ENCODE results near the gene PSMD2.

- TF ChIP-seq RFX5 (IDR thresholded peaks at IDR 0.05; ENCODE audit: borderline replicate concordance, low read depth, low read length) (no peak), EGR1 (IDR thresholded peaks at IDR 0.05; ENCODE audit: borderline replicate concordance, low read depth, low read length) (no peak), CTCF (IDR thresholded peaks at IDR 0.05; ENCODE audit: control extremely low read depth in 1 of 3, insufficient read depth in 1 of 3, low read depth in 1 of 3, low read length in 3 of 3) (no peak), HDAC2 (IDR thresholded peaks at IDR 0.05; ENCODE audit: borderline replicate concordance in 1 of 2, low read depth in 2 of 2, low read length in 2 of 2) (no peak), SRF (IDR thresholded peaks at IDR 0.05; ENCODE audit: low read depth, low read length) (no peak)
Measured at GRCh38 chr3:184291738-184292445, 7.1 kb upstream of the PSMD2 start.

Measured in H1 (cell line).